ENCODE measurements around the gene SNX5.

- TF ChIP-seq CTCF (IDR thresholded peaks at IDR 0.05) (no peak), ZFX (IDR thresholded peaks at IDR 0.05; ENCODE audit: borderline replicate concordance) (no peak)
These were observed 22.6 kb downstream of the SNX5 start for GRCh38 chr20:17946040-17946439.
